Measurements from ENCODE around the gene TAOK2.
"Not testable (repeated sequence)": the region's sequence is repeated elsewhere in the genome, so short reads cannot be mapped to it uniquely, and the experiment has no call there.

Gene TAOK2

GRCh38 chr16:30004424-30004776, 30.7 kb downstream of the TAOK2 start:
- DNase-seq (ENCODE audit: low read depth), result no peak

DNA sequence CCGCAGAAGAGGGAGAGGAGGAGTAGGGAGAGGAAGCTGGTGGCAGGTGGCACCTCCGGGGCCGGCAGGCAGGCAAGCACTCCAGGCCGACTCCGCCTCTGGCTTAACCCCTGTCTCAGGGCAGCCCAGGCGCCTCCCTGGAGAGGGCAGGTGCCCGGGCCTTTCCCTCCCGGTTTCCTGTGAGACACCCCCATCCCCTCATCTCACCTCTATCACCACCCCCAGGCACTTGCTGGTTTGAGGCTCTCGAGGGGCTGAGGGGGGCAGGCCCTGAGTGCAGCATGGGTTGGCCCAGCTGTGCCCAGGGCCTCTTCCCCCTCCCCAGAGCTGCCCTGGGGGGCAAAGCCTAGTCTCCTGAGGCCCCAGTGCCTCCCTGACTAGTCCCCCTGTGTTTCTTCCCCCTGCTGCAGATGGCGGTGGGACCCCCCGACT, 31.2 kb downstream of the TAOK2 start:
- DNase-seq (ENCODE audit: low read depth), result no peak

DNA sequence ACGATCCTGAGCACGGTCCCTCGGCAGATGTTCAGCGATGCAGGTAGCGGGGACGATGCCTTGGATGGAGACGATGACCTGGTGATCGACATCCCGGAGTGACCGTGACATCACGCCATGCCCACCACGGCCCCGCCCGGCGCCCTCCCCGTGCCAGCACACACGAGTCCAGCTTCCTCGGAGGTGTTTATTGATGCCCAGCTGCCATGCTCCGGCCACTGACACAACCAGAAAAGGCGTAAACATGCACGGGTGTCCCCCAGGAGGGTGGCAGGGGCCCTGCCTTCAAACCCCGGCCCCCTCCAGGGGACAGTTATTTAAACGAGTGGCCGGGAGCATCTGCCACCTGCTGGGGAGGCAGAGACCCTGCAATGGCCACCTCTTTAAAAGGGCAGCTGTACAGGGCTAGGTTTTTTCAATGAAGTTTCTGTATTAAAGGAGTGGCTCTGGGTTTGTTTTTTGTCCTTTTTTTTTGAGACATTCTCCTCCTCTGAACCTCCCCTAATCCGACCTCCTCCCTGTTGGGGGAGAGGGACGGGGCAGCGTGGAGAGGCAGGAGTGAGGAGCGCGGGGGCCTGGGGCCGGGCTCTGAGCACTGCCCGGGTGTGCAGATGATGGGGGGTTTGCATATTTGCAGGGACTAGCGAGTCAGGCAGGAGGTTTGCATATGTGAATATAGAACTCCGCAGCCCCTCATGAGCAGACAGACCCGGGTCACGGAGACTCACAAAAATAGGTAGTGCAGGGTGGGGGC, 31.9 kb downstream of the TAOK2 start:
- peak; percentile 18 for DNase-seq (ENCODE audit: low read depth)

- no peak for DNase-seq (ENCODE audit: low read depth)
These were observed 32.4 kb downstream of the TAOK2 start for GRCh38 chr16:30006095-30006473.

DNA sequence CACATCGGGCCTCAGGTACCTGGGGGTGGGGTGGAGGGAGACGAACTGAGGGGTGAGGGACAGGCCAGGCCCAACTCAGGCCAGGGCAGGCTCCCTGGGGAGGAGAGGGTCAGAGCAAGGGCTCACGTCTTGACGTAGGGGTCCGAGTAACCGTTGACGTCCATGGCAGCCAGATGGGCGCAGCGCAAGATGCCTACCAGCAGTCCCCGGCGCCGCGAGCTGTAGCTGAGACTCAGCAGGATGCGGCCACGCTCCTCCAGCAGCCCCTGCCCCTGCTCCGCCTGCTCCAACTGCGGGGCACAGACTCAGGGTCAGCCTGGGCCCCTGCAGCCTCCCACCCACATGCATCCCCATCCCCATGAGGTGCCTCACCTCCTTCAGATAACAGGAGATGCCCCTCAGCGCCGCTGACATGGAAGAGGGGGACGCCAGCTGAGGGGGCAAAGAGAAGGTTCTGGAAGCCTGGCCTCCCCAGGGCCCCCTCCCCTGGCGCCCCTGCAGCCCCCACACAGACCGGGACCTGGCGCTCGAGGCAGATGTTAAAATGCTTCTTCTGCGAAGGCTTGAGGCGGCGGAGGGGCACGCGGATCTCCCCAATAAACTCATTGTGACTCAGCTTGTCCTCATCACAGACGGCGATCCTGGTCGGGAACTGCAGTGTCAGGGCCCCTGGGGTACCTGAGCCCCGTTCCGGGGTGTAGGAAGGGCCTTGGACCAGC, 33.1 kb downstream of the TAOK2 start:
- no peak for DNase-seq (ENCODE audit: low read depth)

GRCh38 chr16:30007378-30007895, 33.8 kb downstream of the TAOK2 start:
- DNase-seq (ENCODE audit: low read depth), result no peak

DNA sequence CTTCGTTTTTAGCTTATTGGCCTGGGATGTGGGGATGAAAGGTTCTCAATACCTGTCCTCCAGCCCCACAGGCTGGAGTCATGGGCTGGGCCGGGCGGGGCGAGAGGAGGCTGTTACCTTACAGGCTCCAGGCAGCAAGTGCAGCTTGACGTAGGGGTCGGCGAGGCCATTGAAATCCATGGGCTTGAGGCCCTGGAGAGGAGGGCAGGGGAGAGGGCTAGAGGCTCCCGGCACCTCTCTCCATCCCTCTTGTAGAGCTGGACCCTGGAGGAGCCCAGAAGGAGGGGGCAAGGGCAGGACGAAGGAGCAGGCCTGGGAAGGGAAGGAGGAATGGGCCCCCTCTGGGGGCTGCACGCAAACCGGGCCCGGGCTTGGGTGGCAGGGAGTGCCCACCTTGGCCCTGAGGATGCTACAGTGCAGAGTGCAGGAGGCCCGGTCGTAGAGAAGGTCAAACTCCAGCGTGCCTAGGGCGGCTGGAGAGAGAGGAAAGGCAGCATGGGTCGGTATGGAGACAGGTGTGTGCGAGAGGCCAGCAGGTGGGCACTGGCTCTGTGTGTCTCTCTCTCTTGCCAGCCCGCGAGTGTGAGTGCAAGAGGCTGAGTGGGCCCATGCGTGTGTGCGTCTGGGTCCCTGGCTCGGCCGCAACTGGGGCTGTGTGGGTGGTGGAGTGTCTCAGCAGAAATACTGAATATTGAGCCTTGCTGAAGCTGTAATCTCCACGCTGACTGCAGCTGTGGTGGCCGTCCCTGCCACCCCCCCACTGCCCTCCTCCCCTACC, 35.6 kb downstream of the TAOK2 start:
- DNase-seq (ENCODE audit: low read depth), result no peak

- DNase-seq (ENCODE audit: low read depth), result no peak
These were observed 36.5 kb downstream of the TAOK2 start for GRCh38 chr16:30009990-30010843.

- no peak for DNase-seq (ENCODE audit: low read depth)
These were observed 37.4 kb downstream of the TAOK2 start, which contains the start of gene DOC2A for GRCh38 chr16:30010844-30011713. TSS of gene DOC2A (minus strand) at chr16:30011027. CDS start at chr16:30010222, 805 bp downstream.

- DNase-seq (ENCODE audit: low read depth), result no peak
These were observed 38.2 kb downstream of the TAOK2 start for GRCh38 chr16:30011714-30012504.

GRCh38 chr16:30012598-30012997, 38.9 kb downstream of the TAOK2 start:
- not testable (repeated sequence) for DNase-seq (ENCODE audit: low read depth)

- DNase-seq (ENCODE audit: low read depth), result not testable (repeated sequence)
These were observed 41.8 kb downstream of the TAOK2 start for GRCh38 chr16:30015450-30015849.

- no peak for DNase-seq (ENCODE audit: low read depth)
These were observed 43.0 kb downstream of the TAOK2 start for GRCh38 chr16:30016555-30017276.

- DNase-seq (ENCODE audit: low read depth), result no peak
These were observed 43.6 kb downstream of the TAOK2 start for GRCh38 chr16:30017277-30017656.

DNA sequence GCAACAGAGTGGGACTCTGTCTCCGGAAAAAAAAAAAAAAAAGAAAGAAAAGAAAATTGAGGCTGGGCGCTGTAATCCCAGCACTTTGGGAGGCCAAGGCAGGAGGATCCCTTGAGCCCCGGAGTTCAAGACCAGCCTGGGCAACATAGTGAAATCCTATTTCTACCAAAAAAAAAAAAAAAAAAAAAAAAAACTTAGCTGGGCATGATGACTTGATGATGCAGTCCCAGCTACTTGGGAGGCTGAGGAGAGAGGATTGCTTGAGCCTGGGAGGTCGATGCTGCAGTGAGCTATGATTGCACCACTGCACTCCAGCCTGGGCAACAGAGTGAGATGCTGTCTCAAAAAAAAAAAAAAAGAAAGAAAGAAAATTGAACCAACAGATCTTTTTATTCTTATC, 44.3 kb downstream of the TAOK2 start:
- DNase-seq (ENCODE audit: low read depth), result not testable (repeated sequence)

- no peak for DNase-seq (ENCODE audit: low read depth)
These were observed 45.1 kb downstream of the TAOK2 start for GRCh38 chr16:30018731-30019158.

GRCh38 chr16:30022887-30023286, 49.2 kb downstream of the TAOK2 start, which contains the start of gene C16orf92:
TSS of gene C16orf92 (plus strand) at chr16:30023198. CDS start at chr16:30023341, 143 bp downstream.
- DNase-seq (ENCODE audit: low read depth), result no peak

DNA sequence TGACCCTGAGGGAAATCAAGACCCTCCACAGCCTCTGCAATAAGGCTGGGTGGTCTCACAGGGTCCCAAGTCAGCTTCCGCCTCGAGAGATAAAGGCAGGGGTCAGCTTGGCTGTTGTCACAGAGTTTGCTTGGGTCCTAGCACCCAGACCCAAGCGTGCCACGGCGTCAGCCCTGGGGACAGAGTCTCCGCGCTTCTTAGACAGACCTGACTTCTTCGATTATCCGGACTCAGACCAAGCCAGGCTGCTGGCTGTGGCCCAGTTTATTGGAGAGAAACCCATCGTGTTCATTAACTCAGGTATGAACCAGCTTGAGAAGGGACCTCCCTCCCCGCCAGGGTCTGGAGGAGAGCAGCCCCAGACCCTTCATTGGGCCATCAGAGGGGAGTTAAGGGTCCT, 49.9 kb downstream of the TAOK2 start:
- DNase-seq (ENCODE audit: low read depth), result no peak

DNA sequence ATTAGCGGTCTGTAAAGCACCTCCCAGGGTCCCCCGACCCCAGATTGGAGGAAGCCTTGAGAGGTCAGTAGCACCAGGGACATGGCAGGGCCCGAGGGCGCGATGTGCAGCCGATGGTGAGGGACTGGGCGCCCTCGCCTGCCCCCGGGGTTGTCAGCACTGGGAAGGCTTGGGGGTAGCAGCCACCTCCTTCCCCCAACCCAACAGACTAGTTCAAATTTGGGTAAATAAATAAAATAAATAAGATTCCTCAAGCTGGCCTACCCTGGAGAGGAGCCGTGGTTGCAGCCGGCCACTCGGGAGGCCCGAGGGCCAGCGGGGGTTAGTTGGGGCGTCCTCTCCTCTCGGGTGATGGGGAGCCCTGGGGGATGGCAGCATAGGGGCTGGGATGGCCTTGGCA, 50.8 kb downstream of the TAOK2 start:
- DNase-seq (ENCODE audit: low read depth), result no peak
